Right forelimb (tissue), 1 donor: ENCODE data around the gene ATP5PD.
"Not testable (repeated sequence)": the region's sequence is repeated elsewhere in the genome, so short reads cannot be mapped to it uniquely, and the experiment has no call there.

Source experiments
- DNase-seq: peaks from one replicate; pipeline ENCODE4 v3.0.0-alpha.2; 2018

ATP5PD gene

DNA sequence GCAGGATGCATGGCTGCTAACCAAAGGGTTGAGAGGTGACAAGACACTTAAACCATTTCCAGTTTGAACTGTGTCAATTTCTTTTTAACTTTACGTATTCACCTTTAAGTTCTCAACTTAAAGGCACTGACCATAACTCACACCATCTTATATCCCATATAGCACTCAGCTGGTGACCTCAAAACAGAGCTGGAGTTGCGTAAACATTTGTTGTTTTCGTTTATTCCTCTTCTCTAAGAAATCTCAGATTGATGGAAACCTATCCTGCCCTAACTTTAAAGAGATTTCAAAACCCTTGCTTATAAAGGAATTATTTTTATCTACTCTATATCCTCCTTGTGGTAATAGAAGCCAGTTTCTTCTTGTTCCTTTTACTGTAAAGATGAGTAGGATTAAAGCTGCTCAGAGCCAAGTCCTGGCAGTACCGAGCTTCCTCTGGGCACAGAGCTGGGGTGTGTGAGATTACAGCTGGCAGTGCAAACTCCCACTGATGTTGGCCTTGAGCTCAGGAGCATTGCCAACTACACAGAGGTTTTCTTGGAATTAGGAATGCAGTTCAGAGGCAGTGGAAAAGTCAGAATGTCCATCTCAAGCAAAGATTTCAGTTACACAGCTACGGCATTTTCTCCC lies 1.6 kb upstream of the ATP5PD start:
- no peak for DNase-seq

DNA sequence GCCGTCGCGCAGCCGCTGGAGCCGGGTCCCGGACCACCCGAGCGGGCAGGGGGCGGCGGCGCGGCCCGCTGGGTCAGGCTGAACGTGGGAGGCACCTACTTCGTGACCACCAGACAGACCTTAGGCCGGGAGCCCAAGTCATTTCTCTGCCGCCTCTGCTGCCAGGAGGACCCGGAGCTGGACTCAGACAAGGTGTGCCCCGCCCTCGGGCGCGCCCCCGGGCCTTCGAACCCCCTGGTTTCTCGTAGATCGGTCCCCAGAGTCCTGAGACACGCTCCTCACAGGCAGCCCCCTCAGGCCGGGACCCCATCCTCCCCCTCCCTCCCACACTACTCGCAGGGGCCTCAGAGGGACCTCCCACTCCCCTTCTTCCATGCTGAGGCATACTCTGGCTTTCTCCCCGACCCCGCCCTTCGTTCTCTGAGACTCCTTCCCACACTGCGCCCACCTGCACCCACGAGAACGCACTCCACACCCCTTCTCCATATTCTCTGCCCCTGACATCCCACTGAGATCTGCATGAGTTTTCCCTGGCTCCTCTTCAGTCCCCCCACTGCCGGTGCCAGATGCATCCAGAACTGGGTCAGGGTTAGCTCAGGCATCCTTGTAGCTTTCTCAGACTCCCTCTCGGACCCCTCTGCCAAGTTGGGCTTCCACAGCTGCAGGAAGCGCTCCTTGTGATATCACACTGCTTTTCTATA lies 779 bp upstream of the ATP5PD start:
- DNase-seq, result peak; percentile 65

DNA sequence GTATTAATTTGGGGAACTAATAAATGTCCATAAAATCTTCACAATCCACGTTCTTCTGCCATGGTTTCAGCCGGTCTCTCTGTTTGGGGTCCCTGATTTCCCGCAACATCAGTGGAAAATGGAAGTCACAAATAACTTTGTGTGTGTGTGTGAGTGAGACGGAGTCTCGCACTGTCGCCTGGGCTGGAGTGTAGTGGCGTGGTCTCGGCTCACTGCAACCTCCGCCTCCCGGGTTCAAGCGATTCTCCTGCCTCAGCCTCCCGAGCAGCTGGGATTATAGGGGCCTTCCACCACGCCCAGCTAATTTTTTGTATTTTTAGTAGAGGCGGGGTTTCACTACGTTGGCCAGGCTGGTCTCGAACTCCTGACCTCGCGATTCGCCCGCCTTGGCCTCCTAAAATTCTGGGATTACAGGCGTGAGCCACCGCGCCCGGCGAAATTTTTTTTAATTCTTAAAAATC lies 793 bp downstream of the ATP5PD start:
- not testable (repeated sequence) for DNase-seq

DNA sequence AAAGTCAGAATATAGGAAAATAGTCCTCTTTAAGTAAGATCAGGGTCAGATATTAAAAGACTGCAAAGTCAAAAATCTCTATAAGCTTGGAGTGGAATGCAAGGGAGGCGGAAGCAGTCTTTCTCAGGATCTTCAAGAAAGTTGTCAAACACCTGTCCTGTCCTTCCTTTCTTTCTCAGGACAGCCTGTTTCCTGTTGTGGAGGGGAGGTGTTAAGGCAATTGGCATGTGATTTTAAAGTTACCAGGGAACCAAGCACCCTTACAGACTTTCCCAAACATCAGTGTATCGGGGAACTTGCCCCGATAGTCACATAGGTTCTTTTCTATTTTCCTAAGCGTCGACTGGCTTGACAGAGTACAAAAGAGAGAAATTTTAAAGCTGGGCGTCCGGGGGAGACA lies 2.1 kb downstream of the ATP5PD start:
- DNase-seq, result no peak

DNA sequence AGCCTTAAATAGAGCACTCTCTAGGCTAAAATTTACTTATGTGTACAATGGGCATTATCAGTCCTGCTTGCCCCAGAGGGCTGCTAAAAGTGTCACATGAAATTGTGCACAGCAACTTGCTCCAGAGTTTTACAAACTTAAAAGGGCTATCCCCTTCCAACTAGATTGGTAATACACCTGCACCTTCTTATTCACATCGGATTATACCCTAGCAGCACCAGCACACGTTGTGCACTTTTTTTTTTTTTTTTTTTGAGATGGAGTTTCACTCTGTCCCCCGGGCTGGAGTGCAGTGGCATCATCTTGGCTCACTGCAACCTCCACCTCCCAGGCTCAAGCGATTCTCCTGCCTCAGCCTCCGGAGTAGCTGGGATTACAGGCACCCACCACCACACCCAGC lies 3.0 kb downstream of the ATP5PD start:
- DNase-seq, result not testable (repeated sequence)

DNA sequence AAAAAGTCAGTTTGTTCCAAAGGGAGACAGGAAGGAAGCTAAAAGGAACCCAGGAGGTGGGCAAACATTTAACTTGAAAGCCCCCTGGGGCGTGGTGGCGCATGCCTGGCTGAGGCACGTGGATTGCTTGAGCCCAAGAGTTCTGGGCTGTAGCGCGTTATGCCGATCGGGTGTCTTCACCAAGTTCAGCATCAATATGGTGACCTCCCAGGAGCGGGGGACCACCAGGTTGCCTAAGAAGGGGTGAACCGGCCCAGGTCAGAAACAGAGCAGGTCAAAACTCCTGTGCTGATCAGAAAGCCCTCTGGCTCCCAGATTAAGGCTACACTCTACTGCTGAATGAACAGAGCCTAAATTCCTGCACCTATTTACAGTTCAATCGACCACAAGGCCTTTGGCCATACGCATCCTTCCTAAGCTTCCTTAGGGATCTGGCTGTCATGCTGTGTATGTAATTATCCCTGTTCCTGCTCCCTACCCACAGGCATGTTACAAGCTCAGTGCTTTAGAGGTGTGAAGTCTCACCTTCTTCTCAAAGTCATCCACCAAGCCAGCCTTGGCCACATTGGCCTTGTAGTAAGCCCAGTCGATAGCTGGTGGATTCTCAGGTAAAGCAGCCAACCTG lies 5.0 kb downstream of the ATP5PD start:
- no peak for DNase-seq

DNA sequence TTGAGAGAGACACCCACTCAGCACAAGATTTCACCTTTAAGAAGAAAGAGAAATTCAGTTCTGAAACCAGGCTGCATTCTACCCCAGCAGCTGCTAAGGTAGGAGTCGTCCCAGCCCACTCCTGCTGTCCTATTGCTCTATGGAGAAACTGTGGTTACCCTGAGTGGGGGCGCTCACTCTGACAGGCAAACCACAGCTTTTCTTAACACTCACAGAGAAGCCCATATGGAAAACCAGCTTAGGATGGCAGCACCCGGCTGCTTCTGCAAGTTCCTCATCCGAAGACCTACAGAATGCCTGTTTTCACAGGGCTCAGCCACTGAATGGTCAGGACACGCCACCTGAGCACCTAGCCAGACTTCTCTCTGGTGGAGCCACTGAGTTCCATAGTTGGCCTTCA lies 7.5 kb downstream of the ATP5PD start:
- DNase-seq, result no peak

DNA sequence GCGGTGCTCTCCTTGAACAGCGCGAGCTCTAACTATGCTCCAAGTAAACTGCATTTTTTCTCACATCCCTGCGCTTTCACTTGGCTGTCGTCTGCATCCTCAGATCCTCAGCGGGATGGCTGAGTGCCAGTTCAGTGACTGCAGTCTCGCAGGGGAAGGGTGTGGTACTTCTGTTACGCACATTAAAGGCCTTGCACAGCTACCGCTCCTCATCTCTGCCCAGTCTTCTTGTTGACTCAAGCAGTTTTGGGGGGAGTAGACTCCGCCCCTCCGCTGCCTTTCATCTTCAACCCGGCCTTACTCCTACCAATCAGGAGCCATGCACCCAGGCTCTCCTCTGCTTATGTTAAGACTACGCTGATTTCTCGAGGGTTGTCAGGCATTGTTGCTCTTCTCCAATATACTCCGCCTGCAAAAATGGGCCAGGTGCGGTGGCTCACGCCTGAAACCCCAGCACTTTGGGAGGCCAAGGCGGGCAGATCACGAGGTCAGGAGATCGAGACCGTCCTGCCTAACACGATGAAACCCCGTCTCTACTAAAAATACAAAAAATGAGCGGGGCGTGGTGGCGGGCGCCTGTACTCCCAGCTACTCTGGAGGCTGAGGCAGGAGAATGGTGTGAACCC lies 10.0 kb downstream of the ATP5PD start:
- DNase-seq, result peak; percentile 81

DNA sequence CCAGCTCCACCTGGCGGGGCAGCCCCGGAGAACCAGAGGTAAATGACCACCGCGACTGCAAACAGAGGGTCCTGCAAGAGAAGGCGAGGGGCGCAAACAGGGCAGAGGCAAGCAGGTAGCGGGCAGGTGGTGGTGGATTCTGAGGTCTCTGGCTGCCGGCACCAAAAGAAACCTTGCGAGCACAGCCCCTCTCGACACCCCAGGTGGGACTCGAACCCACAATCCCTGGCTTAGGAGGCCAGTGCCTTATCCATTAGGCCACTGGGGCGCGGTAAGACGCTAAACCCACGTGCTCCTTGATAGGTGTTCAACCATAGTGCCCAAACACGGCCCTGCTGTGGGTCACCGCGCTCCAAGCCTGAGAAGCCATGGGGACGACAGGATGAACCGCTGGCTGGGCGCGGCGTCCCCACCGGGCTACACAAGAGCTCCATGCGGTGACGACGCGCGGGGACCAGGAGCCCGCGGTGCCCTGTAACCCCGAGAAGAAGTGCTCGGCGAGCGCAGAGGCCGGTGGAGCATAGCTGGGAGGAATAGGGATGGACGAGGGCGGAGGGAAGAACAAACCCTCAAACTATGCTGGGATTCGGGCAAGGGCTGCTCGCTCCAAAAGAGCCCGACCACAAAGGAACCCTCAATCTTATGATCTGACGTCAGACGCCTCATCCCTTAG lies 12.4 kb downstream of the ATP5PD start:
- DNase-seq, result peak; percentile 94

DNA sequence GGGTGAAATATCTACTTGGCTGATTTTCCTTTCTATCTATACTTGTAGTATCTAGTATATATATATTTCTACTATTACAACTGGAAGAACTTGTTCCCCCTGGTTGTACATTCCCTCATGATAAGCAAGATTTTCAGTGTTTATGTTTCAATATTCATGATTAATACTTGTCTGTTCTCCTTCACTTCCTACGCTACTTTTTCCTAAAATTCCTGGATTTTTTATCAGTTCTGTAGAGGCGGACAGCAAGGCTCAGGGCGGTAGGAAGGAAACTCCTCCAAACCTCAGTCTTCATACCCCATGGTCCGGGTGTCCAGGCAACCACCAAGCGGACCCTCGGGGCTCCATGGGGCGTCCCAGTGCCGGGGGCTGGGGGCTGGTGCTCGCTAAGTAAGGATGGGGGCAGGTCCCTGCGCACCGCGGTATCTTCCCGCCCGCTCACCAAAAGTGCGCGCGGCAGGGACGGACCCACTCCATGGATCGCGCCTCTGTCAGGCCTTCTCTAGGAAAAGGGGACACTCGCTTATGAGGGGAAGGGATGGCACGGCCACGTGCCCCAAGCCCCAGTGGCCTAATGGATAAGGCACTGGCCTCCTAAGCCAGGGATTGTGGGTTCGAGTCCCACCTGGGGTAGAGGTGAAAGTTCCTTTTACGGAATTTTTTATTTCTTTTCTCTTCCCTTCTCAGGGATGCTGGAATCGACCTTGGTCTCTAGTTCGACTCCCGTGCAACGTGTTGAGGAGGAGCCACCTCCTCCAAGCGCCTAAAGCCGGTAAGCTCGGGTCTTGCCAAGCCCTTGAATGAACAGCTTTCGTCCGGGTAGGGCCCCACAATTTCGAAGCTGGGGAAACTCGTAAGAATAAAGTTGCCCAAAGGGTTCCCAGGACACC lies 13.2 kb downstream of the ATP5PD start:
- peak; percentile 99 for DNase-seq

DNA sequence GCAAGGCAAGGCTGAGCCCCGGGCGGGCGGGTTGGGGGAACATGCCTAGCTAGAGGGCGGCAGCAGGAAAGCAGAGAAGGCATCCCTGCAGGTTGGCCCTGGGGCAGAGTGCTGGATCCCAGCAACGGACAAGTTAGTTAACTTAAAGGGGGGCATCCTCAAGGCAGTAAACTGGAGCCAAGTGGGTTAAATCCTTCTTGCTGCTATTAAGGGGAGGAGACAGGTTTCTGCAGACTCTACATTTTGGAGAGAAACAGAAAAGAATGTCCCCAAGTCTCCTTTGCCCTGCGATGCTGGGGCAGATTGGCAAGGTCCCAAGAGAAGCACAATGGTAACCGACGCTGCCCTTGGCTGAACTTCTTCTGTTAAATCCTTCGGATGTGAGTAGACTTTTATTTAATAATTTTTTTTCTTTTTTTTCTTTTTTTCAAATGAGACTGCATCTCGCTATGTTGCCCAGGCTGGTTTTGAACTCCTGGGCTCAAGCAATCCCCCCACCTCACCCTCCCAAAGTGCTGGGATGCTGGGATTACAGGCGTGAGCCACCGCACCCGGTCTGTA lies 14.0 kb downstream of the ATP5PD start:
- DNase-seq, result no peak

DNA sequence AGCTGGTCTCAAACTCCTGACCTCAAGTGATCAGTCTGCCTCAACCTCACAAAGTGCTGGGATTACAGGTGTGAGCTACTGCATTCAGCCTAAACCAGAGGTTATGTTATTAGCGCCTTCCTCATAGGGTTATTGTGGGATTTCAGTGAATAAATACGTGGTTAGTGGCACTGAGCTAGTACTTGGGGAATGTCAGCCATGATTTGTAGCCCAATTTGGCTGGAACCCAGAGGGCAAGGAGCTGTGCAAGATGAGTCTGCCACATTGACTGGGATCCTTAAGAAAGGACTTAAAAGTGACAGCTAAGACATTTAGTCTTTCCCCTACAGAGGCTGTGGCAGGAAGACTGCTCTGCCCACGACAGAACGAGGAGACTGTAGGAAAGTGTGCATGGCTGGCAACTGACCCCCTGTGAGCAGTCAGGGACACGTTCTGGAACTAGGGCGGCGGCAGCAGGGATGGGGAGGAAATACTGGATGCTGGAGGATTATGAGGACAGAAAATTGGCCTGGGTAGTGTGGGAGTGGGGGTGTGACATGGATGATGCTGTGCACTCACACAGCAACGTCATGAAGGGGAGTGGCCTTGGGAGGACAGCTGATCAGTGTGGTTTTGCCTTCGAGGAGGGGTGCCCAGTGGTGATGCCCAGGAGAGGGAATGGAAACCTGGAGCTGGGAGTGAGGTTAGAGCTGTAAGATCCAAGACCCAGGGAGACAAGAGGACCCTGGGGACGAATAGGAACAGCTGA lies 14.6 kb downstream of the ATP5PD start:
- DNase-seq, result peak; percentile 77

DNA sequence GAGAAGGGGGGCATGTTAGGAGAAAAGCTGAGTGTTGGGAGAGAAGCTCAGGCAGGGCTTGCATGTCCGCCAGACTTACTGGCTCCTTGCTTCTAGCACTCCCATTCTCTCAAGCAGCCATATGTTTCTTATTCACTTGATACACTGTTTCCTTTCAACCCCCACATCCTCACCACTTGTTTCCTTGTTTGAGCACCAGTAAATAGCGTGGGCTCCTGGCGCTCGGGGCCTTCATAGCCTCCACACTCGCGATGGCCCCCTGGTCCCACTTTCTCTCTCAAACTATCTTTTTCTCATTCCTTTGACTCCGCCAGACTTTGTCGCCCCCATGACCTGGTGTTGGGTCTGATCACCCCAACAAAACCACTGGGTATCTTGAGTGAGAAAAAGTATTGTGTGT lies 16.6 kb downstream of the ATP5PD start:
- DNase-seq, result no peak

DNA sequence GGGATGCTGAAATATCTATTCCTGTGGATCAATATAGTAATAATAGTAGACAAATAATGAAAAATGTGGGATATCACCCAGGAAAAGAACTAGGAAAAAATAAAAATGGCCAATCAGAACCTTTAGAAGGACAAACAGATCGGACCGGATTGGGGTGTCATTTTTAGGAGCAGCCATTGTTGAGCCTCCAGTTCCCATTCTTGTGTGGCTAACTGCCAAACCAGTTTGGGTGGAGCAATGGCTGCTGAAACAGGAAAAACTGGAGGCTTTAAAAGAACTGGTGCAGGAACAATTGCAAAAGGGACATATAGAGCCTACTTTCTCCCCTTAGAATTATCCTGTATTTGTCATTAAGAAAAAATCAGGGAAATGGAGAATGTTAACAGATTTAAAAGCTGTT lies 20.1 kb downstream of the ATP5PD start:
- not testable (repeated sequence) for DNase-seq

DNA sequence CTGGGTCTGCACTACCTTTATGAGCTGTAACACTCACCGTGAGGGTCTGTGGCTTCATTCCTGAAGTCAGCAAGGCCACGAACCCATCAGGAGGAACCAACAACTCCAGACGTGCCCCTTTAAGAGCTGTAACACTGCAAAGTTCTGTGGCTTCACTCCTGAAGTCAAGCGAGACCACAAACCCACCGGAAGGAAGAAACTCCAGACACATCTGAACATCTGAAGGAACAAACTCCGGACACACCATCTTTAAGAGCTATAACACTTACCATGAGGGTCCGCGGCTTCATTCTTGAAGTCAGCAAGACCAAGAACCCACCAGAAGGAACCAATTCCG lies 21.4 kb downstream of the ATP5PD start:
- DNase-seq, result not testable (repeated sequence)

DNA sequence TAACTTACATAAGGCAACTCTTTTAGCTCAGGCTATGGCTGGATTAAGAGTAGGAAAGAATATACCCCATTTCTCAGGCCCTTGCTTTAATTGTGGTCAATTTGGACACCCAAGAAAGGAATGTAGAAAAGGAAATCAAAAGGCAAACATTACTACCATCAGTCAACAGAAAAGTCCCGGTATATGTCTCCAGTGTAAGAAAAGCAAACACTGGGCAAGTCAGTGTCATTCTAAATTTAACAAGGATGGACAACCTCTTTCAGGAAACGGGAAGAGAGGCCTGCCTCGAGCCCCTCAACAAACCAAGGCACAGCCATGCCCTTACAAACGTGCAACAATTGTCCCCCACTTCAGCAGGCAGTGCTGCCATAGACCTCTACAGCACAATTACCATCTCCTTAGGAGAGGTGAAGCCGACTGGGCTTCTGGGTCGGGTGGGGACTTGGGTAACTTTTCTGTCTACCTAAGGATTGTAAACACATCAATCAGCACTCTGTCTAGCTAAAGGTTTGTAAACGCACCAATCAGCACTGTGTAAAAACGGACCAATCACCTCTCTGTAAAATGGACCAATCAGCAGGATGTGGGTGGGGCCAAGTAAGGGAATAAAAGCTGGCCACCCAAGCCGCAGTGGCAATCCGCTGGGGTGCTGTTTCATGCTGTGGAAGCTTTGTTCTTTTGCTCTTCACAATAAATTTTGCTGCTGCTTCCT lies 21.9 kb downstream of the ATP5PD start:
- no peak for DNase-seq

DNA sequence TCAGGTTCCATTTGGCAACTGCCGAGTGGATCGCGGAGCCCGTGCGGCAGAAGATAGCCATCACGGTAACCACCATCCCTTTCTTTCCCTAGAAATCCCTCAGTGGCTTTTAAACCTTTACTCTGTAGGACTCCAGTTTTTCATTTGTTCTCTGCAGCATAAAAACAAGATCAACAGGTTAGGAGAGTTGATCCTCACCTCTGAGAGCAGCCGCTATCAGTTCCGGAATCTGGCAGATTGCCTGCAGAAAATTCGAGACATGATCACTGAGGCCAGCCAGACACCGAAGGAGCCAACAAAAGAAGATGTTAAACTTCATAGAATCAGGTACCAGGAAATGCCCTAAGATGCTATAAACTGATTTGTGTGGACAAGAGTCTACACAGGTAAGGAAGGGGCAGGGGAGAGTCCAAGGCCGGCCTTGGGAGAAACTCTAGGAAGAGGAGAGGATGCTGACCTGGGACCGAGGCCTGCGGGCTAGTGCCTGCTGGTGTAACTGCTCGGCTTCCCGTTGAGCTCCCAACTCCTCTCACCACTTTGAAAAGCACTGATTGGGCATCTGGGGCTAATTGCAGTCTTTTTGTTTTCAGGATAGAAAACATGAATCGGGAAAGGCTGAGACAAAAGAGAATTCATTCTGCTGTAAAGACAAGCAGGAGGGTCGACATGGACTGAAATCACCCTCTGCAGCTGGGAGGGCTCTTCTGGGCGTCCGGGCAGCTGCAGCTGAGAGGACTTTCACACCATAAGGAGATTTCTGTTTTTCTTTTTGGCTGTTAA lies 26.2 kb downstream of the ATP5PD start:
- no peak for DNase-seq

DNA sequence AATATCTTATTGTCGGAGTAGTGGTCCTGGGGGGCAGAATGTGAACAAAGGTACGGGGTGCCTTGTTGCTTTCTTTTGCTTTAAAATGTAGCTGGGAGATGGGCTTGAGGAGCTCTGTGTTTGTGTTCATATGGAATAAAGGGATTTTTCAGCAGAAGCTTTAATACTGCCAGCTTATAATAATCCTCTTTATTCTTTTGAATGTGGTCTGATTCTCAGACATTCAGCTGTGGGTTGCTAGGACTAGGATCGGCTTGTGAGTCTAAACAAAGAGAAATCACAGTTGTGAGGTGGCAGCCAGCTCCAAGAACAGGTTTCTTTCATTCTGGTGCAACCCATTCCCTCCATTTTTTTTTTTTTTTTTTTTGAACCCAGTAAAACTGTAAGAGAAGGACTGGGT lies 27.1 kb downstream of the ATP5PD start:
- no peak for DNase-seq

DNA sequence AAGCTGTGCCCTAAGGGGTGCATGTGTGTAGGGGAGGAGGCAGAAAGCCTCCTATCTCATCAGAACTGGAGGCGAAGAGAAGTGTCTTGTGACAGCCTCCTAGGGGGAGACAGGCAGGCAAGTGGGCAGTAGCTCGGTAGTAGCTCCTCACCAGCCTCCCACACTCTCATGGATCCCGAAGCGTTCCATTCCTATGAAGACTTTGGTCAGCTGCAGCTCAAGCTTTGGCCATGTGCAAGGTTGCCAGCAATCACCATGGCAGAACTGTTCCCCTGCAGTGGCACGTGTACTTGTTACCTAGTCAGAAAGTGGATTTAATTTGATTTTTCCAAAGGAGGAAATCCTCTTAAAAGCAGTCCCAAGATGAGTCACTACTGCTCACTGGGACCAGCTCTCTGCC lies 27.6 kb downstream of the ATP5PD start:
- DNase-seq, result no peak

DNA sequence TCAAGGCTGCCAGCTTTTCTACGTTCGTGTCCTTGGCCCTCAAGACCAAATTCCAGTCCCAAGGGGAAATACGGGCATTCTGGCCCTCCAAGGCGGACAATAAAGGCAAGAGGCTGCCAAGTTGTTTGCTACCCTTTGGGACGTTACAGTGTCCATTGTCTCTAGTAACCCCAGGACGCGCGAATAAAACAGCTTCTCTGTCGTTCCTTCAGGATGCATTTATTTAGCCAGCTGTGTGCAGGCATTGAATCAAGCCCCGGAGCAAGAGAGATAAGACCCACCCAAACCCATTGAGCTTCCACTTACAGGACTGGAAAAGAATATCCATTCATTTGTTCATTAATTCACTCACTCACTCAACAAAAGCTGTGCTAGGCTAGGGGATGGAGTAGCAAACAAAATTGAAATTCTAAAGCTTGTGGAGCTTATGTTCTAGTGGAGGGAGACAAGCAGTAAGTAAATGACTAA lies 33.6 kb downstream of the ATP5PD start:
- no peak for DNase-seq
